Adrenal gland (tissue), 12 donors: ENCODE measurements around the gene SDK1. TPM values are rescaled to one million over a fixed set of nuclear protein-coding genes. Genes with fewer than 3 reads are reported as not detected.
"Not testable (repeated sequence)": the region's sequence is repeated elsewhere in the genome, so short reads cannot be mapped to it uniquely, and the experiment has no call there.

Experiments used
- DNase-seq, 7 donors: peaks; one replicate each; pipeline ENCODE4 v3.0.0-alpha.2; 2019 to 2020
- H3K27ac ChIP-seq, 5 donors: fragments of 200-600 bp; sonication (generic) in 4 of 5; 1 replicate in 3 of 5; 2 replicates in 2 of 5; pipeline versions ENCODE4 v1.5.1 to v1.8.0; 2016 to 2020; ENCODE audit warnings: mild to moderate bottlenecking in 1 of 5
- H3K27me3 ChIP-seq: fragments of 200-600 bp; 2 replicates; pipeline ENCODE4 v1.8.0; 2021
- H3K36me3 ChIP-seq, 2 donors: fragments of 200-600 bp; replicated peaks in 1 of 2; 1 replicate in 1 of 2; 2 replicates in 1 of 2; pipeline versions ENCODE4 v1.5.1 to v1.8.0; 2018 to 2022
- H3K4me1 ChIP-seq, 2 donors: fragments of 200-600 bp; replicated peaks in 1 of 2; 1 replicate in 1 of 2; 2 replicates in 1 of 2; pipeline versions ENCODE4 v1.5.1 to v1.8.0; 2018 to 2021
- H3K4me3 ChIP-seq, 4 donors: fragments of 200-600 bp; sonication (generic) in 3 of 4; one replicate each; pipeline ENCODE4 v1.5.1; 2016 to 2018
- H3K9me3 ChIP-seq, 3 donors: fragments of 200-600 bp; sonication (generic) in 1 of 3; replicated peaks in 1 of 3; 1 replicate in 2 of 3; 2 replicates in 1 of 3; pipeline versions ENCODE4 v1.5.1 to v1.8.0; 2016 to 2021
- CTCF ChIP-seq, 6 experiments: fragments of 450-650 bp in 4 of 6; fragments of 200-600 bp in 2 of 6; sonication (generic) in 1 of 6; IDR thresholded peaks; 1 replicate in 5 of 6; 2 replicates in 1 of 6; pipeline versions ENCODE4 v1.5.1 to v1.8.0; 2016 to 2021; ENCODE audit warnings: antibody characterized with exemption in 6 of 6, mild to moderate bottlenecking in 2 of 6, moderate library complexity in 1 of 6
- POLR2A ChIP-seq, 2 donors: fragments of 450-650 bp; IDR thresholded peaks; one replicate each; pipeline ENCODE4 v1.6.1; 2017; ENCODE audit warnings: antibody characterized with exemption in 2 of 2, mild to moderate bottlenecking in 2 of 2, moderate library complexity in 1 of 2
- WGBS, 4 donors: extraction: QIAGEN DNeasy Blood & Tissue Kit in 2 of 4; methylation state at CpG; one replicate each; pipeline versions ENCODE4 v1.1.5 to v1.1.7; 2013 to 2017; 5-methylcytosine and 5-hydroxymethylcytosine counted together
- intact Hi-C, 2 donors: fragments of 100-400 bp; cut with DNase I; formaldehyde crosslinking; loops; one replicate each; pipeline versions ENCODE4 v1.14.1 to v1.15.0; 2022 to 2023
- polyA plus RNA-seq, 3 donors: library from polyadenylated mRNA; stranded (reverse); fragments of 200-250 nt in 2 of 3; fragments of 350-450 nt in 1 of 3; fragmentation: Illumina TruSeq in 1 of 3; extraction: RNeasy Lipid Tissue Mini Kit (QIAGEN cat#74804) in 1 of 3; gene quantifications; one replicate each; pipeline ENCODE4 v1.2.3, GENCODE V29; 2013 to 2014
- total RNA-seq, 9 donors: library from RNA; depleted of rRNA in 4 of 9; stranded (reverse); fragments of >200 nt in 4 of 9; fragments of 120-200 nt in 1 of 9; fragmentation: NEBNext Ultra II Directional in 1 of 9; extraction: Animal tissue kit (Norgen Biotek cat#: 25700) in 1 of 9; gene quantifications; one replicate each; pipeline versions ENCODE4 v1.1.0 to v1.2.4, GENCODE V29; 2013 to 2023
- donor health status: healthy with polysubstance abuse.
- donor health status: Bipolar disorder and iron deficiency.
- donor health status: DM: yes; HTN: yes; CAD: no.
- donor health status: DM: no; HTN: no; CAD: no.
- donor health status: DM: no; HTN: no; CAD: no.
- donor health status: DM: yes; HTN: yes; CAD: no.

The SDK1 gene
- total and polyA plus RNA-seq, 12 donors = 0.50 to 3.6 (median 1.5) TPM

- DNase-seq = no peak
- no peak overlapping the region for H3K27ac ChIP-seq
- no peak for TF ChIP-seq POLR2A (IDR thresholded peaks at IDR 0.05)
- no peak for TF ChIP-seq CTCF (IDR thresholded peaks at IDR 0.05)
- intact Hi-C loops = no loop called here
- WGBS, 4 donors = 63 to 75% (median 65%) methylated on average over 28 of the region's 28 CpGs
- H3K36me3 ChIP-seq = no peaks in the 10 kb centered on the region
- H3K4me1 ChIP-seq = no peaks in the 10 kb centered on the region
- H3K9me3 ChIP-seq = no peaks in the 10 kb centered on the region
- no peaks in the 10 kb centered on the region for H3K27me3 ChIP-seq
- no peak overlapping the region for H3K4me3 ChIP-seq
These were observed 1006.5 kb downstream of the SDK1 start for GRCh38 chr7:4307316-4308204.

GRCh38 chr7:4308205-4308590 lies 1007.1 kb downstream of the SDK1 start:
- Histone ChIP-seq H3K27ac (no peak overlapping the region), H3K4me1 (no peaks in the 10 kb centered on the region), H3K4me3 (no peak overlapping the region), H3K36me3 (no peaks in the 10 kb centered on the region), H3K27me3 (no peaks in the 10 kb centered on the region), H3K9me3 (no peaks in the 10 kb centered on the region)
- TF ChIP-seq POLR2A (IDR thresholded peaks at IDR 0.05) = no peak
- no peak for DNase-seq
- intact Hi-C loops = no loop called here
- 80 to 89% (median 82%) methylated on average over 20 to 22 of the region's 22 CpGs for WGBS, 4 donors

- intact Hi-C loops = loop anchor here in 1 of 2 donors (10.0 kb wide), 1 partner anchor 61 kb away; no protein-coding TSS in a partner anchor
- H3K4me3 ChIP-seq = not testable (repeated sequence)
- WGBS, 4 donors = 92 to 100% (median 97%) methylated on average over 1 to 28 of the region's 29 CpGs
These were observed 1012.9 kb downstream of the SDK1 start for GRCh38 chr7:4313911-4314310.

GRCh38 chr7:4314316-4314715 lies 1013.3 kb downstream of the SDK1 start:
- not testable (repeated sequence) for H3K36me3 ChIP-seq, H3K27me3 ChIP-seq, DNase-seq, H3K4me3 ChIP-seq, H3K27ac ChIP-seq, H3K4me1 ChIP-seq, H3K9me3 ChIP-seq
- intact Hi-C loops = loop anchor here in 1 of 2 donors (10.0 kb wide), 1 partner anchor 60 kb away; no protein-coding TSS in a partner anchor
- 84 to 98% (median 89%) methylated on average over 12 to 16 of the region's 16 CpGs for WGBS, 4 donors

More at GRCh38 chr7:4313911-4314310, 1012.9 kb downstream of the SDK1 start:
- not testable (repeated sequence) for H3K27ac ChIP-seq, H3K27me3 ChIP-seq, H3K36me3 ChIP-seq, H3K9me3 ChIP-seq, H3K4me1 ChIP-seq, DNase-seq
